MG63 (cell line): ENCODE measurements around the gene MOB3C. TPM values are rescaled to one million over a fixed set of nuclear protein-coding genes. Genes with fewer than 3 reads are reported as not detected.
A peak's percentile ranks its signal among the peaks of the same experiment; 100 is the strongest.
"Not testable (repeated sequence)": the region's sequence is repeated elsewhere in the genome, so short reads cannot be mapped to it uniquely, and the experiment has no call there.

Source experiments
- DNase-seq: peaks from one replicate; pipeline ENCODE4 v3.0.0-alpha.2; 2020
- H3K27me3 ChIP-seq: fragments of 250-450 bp; sonication (Bioruptor Pico); 2 replicates; pipeline ENCODE4 v1.5.1; 2020; ENCODE audit warnings: mild to moderate bottlenecking, moderate library complexity
- H3K36me3 ChIP-seq: fragments of 250-450 bp; sonication (Bioruptor Pico); 2 replicates; pipeline ENCODE4 v1.5.1; 2020; ENCODE audit warnings: mild to moderate bottlenecking, moderate library complexity
- H3K4me3 ChIP-seq: fragments of 250-450 bp; sonication (Bioruptor Pico); 2 replicates; pipeline ENCODE4 v1.5.1; 2020; ENCODE audit warnings: mild to moderate bottlenecking, moderate library complexity
- H3K9me3 ChIP-seq: fragments of 250-450 bp; sonication (Bioruptor Pico); 2 replicates; pipeline ENCODE4 v1.5.1; 2020; ENCODE audit warnings: mild to moderate bottlenecking, moderate library complexity
- total RNA-seq: library from RNA; depleted of rRNA; stranded (reverse); fragments of >200 nt; shearing (Covaris generic); gene quantifications from 2 replicates; pipeline ENCODE4 v1.2.3, GENCODE V29; 2014; ENCODE audit warnings: low replicate concordance; rRNA removed

Gene MOB3C
- 1.5 and 4.8 TPM in 2 replicates for total RNA-seq

- no peaks in the 10 kb centered on the region for H3K27me3 ChIP-seq
- no peaks in the 10 kb centered on the region for H3K36me3 ChIP-seq
- DNase-seq, result peak; percentile 85
- H3K9me3 ChIP-seq, result no peaks in the 10 kb centered on the region
- peak within 1 kb of the TSS; percentile 76 for H3K4me3 ChIP-seq
These were observed at the start of gene MOB3C for GRCh38 chr1:46616277-46617107. TSS of gene MOB3C (minus strand) at chr1:46616811. CDS start at chr1:46613321, 3,490 bp downstream.

GRCh38 chr1:46665983-46666382, 49.4 kb upstream of the MOB3C start:
- no peaks in the 10 kb centered on the region for H3K9me3 ChIP-seq
- H3K36me3 ChIP-seq, result peaks cover 19% of the 10 kb centered on the region
- no peak for DNase-seq
- no peaks in the 10 kb centered on the region for H3K27me3 ChIP-seq
- no peak overlapping the region for H3K4me3 ChIP-seq

- not testable (repeated sequence) for H3K27me3 ChIP-seq, DNase-seq, H3K4me3 ChIP-seq, H3K9me3 ChIP-seq
- peaks cover 20% of the 10 kb centered on the region for H3K36me3 ChIP-seq
These were observed 46.3 kb upstream of the MOB3C start for GRCh38 chr1:46662919-46663318.

GRCh38 chr1:46660116-46660515, 43.5 kb upstream of the MOB3C start:
- peaks cover 42% of the 10 kb centered on the region for H3K36me3 ChIP-seq
- H3K4me3 ChIP-seq, H3K9me3 ChIP-seq, H3K27me3 ChIP-seq, DNase-seq: not testable (repeated sequence)

GRCh38 chr1:46659307-46659870, 42.8 kb upstream of the MOB3C start:
- no peaks in the 10 kb centered on the region for H3K27me3 ChIP-seq
- H3K4me3 ChIP-seq, result no peak overlapping the region
- H3K36me3 ChIP-seq, result peaks cover 47% of the 10 kb centered on the region
- no peak for DNase-seq
- no peaks in the 10 kb centered on the region for H3K9me3 ChIP-seq

- Histone ChIP-seq H3K4me3 (no peak overlapping the region), H3K36me3 (peaks cover 41% of the 10 kb centered on the region), H3K9me3 (no peaks in the 10 kb centered on the region), H3K27me3 (no peaks in the 10 kb centered on the region)
- DNase-seq, result no peak
These were observed 41.2 kb upstream of the MOB3C start for GRCh38 chr1:46657775-46658174.

- Histone ChIP-seq H3K9me3 (no peaks in the 10 kb centered on the region), H3K4me3 (no peak overlapping the region), H3K36me3 (peaks cover 51% of the 10 kb centered on the region), H3K27me3 (no peaks in the 10 kb centered on the region)
- DNase-seq, result no peak
These were observed 40.0 kb upstream of the MOB3C start for GRCh38 chr1:46656643-46657042.

GRCh38 chr1:46655848-46656247, 39.2 kb upstream of the MOB3C start:
- no peak for DNase-seq
- H3K36me3 ChIP-seq, result peaks cover 55% of the 10 kb centered on the region
- no peaks in the 10 kb centered on the region for H3K9me3 ChIP-seq
- no peaks in the 10 kb centered on the region for H3K27me3 ChIP-seq
- no peak overlapping the region for H3K4me3 ChIP-seq

- H3K9me3 ChIP-seq, DNase-seq, H3K4me3 ChIP-seq, H3K27me3 ChIP-seq: not testable (repeated sequence)
- peaks cover 65% of the 10 kb centered on the region for H3K36me3 ChIP-seq
These were observed 38.1 kb upstream of the MOB3C start for GRCh38 chr1:46654698-46655097.

- Histone ChIP-seq H3K9me3 (peaks cover 11% of the 10 kb centered on the region), H3K36me3 (peaks cover 72% of the 10 kb centered on the region), H3K27me3 (no peaks in the 10 kb centered on the region), H3K4me3 (no peak overlapping the region)
- no peak for DNase-seq
These were observed 37.4 kb upstream of the MOB3C start for GRCh38 chr1:46654012-46654411.

- DNase-seq, result no peak
- H3K4me3 ChIP-seq, result no peak overlapping the region
These were observed 36.9 kb upstream of the MOB3C start for GRCh38 chr1:46653405-46653958.

GRCh38 chr1:46652321-46653100, 35.9 kb upstream of the MOB3C start:
- Histone ChIP-seq H3K4me3 (no peak overlapping the region), H3K36me3 (peaks cover 79% of the 10 kb centered on the region), H3K9me3 (peaks cover 11% of the 10 kb centered on the region), H3K27me3 (no peaks in the 10 kb centered on the region)
- DNase-seq, result no peak

More at GRCh38 chr1:46653405-46653958, 36.9 kb upstream of the MOB3C start:
- Histone ChIP-seq H3K27me3 (no peaks in the 10 kb centered on the region), H3K9me3 (peaks cover 11% of the 10 kb centered on the region), H3K36me3 (peaks cover 74% of the 10 kb centered on the region)

GRCh38 chr1:46651152-46651551, 34.5 kb upstream of the MOB3C start:
- DNase-seq, H3K27me3 ChIP-seq, H3K4me3 ChIP-seq: not testable (repeated sequence)
- Histone ChIP-seq H3K36me3 (peaks cover 72% of the 10 kb centered on the region), H3K9me3 (peaks cover 11% of the 10 kb centered on the region)

- H3K9me3 ChIP-seq, result peaks cover 11% of the 10 kb centered on the region
- peaks cover 66% of the 10 kb centered on the region for H3K36me3 ChIP-seq
- no peaks in the 10 kb centered on the region for H3K27me3 ChIP-seq
- no peak for DNase-seq
- no peak overlapping the region for H3K4me3 ChIP-seq
These were observed 33.9 kb upstream of the MOB3C start for GRCh38 chr1:46650491-46650890.

- H3K9me3 ChIP-seq, result peaks cover 11% of the 10 kb centered on the region
- no peak overlapping the region for H3K4me3 ChIP-seq
- no peak for DNase-seq
- H3K27me3 ChIP-seq, result no peaks in the 10 kb centered on the region
- H3K36me3 ChIP-seq, result peaks cover 60% of the 10 kb centered on the region
These were observed 33.2 kb upstream of the MOB3C start for GRCh38 chr1:46649764-46650163.

GRCh38 chr1:46647611-46648010, 31.0 kb upstream of the MOB3C start:
- H3K36me3 ChIP-seq, result peaks cover 62% of the 10 kb centered on the region
- H3K9me3 ChIP-seq, result peaks cover 11% of the 10 kb centered on the region
- H3K4me3 ChIP-seq, result no peak overlapping the region
- H3K27me3 ChIP-seq, result no peaks in the 10 kb centered on the region
- DNase-seq, result no peak

- H3K27me3 ChIP-seq, result no peaks in the 10 kb centered on the region
- no peak overlapping the region for H3K4me3 ChIP-seq
- no peak for DNase-seq
- H3K9me3 ChIP-seq, result peaks cover 11% of the 10 kb centered on the region
- peaks cover 62% of the 10 kb centered on the region for H3K36me3 ChIP-seq
These were observed 30.2 kb upstream of the MOB3C start for GRCh38 chr1:46646844-46647243.
